GM23248 (cell line): ENCODE data around the gene CPED1.

Source experiments
- EZH2 ChIP-seq: fragments of 200-600 bp; sonication (generic); IDR thresholded peaks from 2 replicates; pipeline ENCODE4 v1.6.1; 2018; ENCODE audit warnings: antibody characterized with exemption, mild to moderate bottlenecking; ENCODE audit not compliant: insufficient read depth, poor library complexity, severe bottlenecking
- EZH2phosphoT487 ChIP-seq: fragments of 200-600 bp; sonication (generic); IDR thresholded peaks from 2 replicates; pipeline ENCODE4 v1.6.1; 2018; ENCODE audit warnings: antibody characterized with exemption, moderate library complexity, mild to moderate bottlenecking, low read depth; ENCODE audit not compliant: insufficient read depth

DNA sequence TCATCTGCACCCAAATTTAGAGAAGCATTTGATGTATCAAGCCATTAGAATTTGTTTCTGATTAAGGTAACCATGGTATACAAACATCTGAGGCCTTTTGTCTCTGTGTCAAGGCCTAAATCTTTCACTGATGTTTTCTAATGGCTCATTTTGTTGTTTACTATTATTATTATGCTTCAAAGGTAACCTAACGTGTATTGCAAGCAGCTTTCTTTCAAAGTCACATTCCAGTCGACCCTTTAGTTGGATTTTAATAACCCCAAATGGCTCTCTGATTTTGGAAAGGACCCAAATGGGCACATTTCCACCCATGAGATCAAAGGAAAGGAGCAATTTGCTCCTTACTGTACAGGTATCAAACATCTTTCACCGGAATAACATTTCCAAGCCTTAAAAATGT is 293.6 kb downstream of the CPED1 start:
- TF ChIP-seq EZH2: no peak
- TF ChIP-seq EZH2phosphoT487: no peak
